HG03039 (cell line): ENCODE measurements around the gene PTGES.

ENCODE experiments used
- ATAC-seq: cut with Tn5 transposase; IDR thresholded peaks from one replicate; pipeline ENCODE4 v1.9.1; 2021; ENCODE audit warnings: mild to moderate bottlenecking, moderate library complexity; ENCODE audit not compliant: unreplicated experiment

Gene PTGES

DNA sequence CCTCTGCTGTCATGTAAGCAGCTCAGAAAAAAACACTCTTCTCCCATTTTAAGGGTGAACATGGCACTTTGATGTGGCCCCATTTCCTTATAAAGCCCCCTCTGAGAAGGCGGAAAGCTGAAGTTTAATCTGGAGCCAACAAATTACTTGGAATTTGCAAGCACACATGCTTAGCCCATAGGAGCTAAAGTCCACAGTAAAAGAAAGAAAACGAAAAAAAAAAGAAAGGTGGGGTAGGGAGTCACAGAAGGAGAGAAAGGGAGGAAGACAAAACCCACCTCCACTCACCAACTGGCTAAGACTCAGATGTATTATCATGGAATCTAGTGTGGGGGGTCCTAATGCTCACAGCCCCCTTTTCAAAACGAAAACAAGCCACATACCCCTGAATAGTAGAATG is 57.0 kb downstream of the PTGES start:
- ATAC-seq = no peak

DNA sequence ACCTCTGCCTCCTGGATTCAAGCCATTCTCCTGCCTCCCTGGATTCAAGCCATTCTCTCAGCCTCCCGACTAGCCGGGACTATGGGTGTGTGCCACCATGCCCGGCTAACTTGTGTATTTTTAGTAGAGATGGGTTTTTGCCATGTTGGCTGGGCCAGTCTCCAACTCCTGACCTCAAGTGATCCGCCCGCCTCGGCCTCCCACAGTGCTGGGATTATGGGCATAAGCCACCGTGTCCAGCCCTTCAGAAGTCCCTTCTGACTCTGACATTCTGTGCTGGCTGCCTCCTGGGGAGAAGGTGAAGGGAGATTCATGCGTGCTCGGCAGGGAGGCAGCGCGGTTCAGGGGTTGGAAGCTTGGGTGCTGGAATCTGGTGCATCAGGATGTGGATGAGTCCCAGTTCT is 58.6 kb downstream of the PTGES start:
- no peak for ATAC-seq

DNA sequence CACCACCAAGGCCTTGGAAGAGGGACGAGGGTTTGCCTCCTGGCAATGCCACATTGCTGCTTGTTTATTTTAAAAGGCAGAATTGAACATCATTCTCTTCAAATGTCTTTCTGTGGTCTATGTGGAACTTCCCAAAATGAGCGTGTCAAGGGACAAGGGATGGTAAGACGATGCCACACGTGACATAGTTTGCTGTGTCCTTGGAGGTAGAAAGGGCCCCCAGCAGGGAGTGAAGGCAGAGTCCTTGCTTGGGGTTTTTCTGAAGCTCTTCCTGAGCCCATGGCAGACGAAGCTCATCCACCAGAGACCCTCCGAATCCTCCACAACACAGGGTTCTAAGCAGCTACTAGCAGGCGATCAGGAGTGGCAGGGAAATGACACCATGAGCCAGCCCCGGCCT is 59.1 kb downstream of the PTGES start:
- ATAC-seq = no peak

DNA sequence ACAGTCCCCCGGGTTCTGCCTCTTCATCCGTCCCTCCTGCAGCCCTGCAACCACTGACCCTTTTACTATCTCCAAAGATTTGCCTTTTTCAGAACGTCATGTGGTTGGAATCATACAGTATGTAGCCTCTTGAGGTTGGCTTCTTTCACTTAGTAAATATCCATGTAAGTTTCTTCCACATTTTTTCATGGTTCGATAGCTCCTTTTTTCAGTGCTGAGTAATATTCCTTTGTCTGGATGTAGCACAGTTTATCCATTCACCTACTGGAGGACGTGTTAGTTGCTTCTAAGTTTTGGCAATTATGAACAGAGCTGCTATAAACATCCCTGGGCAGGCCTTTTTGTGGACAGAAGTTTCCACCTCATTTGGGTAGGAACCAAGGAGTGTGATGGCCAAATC is 60.3 kb downstream of the PTGES start:
- no peak for ATAC-seq
